GM18502 (cell line): ENCODE measurements around the gene SLC26A11.

Experiments used
- ATAC-seq: cut with Tn5 transposase; IDR thresholded peaks from one replicate; pipeline ENCODE4 v1.9.1; 2021; ENCODE audit warnings: mild to moderate bottlenecking; ENCODE audit not compliant: unreplicated experiment, poor library complexity

The SLC26A11 gene

GRCh38 chr17:80220054-80220735, at the start of gene SLC26A11, which contains the start of gene SGSH:
SLC26A11 (plus strand) TSS chr17:80220427; CDS start chr17:80221561, 1,134 bp downstream.
SGSH (minus strand) TSS chr17:80220333; CDS start chr17:80220313, 20 bp downstream.
- peak; percentile 36 for ATAC-seq

GRCh38 chr17:80171681-80172080, 48.5 kb upstream of the SLC26A11 start:
- ATAC-seq: no peak

- ATAC-seq: no peak
Observed at GRCh38 chr17:80173126-80173525, 47.1 kb upstream of the SLC26A11 start.

GRCh38 chr17:80173916-80174315, 46.3 kb upstream of the SLC26A11 start:
- ATAC-seq: no peak

- ATAC-seq: no peak
Observed at GRCh38 chr17:80176757-80177156, 43.5 kb upstream of the SLC26A11 start.

- no peak for ATAC-seq
Observed at GRCh38 chr17:80177986-80178595, 42.1 kb upstream of the SLC26A11 start.

GRCh38 chr17:80180192-80180591, 40.0 kb upstream of the SLC26A11 start:
- no peak for ATAC-seq

GRCh38 chr17:80181431-80181830, 38.8 kb upstream of the SLC26A11 start:
- ATAC-seq: no peak

GRCh38 chr17:80182118-80182844, 37.9 kb upstream of the SLC26A11 start:
- ATAC-seq: no peak

GRCh38 chr17:80182845-80183223, 37.4 kb upstream of the SLC26A11 start:
- ATAC-seq: no peak

GRCh38 chr17:80183581-80184422, 36.4 kb upstream of the SLC26A11 start:
- no peak for ATAC-seq

GRCh38 chr17:80184423-80184714, 35.9 kb upstream of the SLC26A11 start:
- no peak for ATAC-seq

GRCh38 chr17:80185968-80186367, 34.3 kb upstream of the SLC26A11 start:
- no peak for ATAC-seq

GRCh38 chr17:80187090-80187489, 33.1 kb upstream of the SLC26A11 start:
- no peak for ATAC-seq

GRCh38 chr17:80187515-80187941, 32.7 kb upstream of the SLC26A11 start:
- no peak for ATAC-seq

GRCh38 chr17:80189611-80190010, 30.6 kb upstream of the SLC26A11 start:
- no peak for ATAC-seq

GRCh38 chr17:80190716-80191115, 29.5 kb upstream of the SLC26A11 start:
- no peak for ATAC-seq

- ATAC-seq: no peak
Observed at GRCh38 chr17:80191192-80191591, 29.0 kb upstream of the SLC26A11 start.

- ATAC-seq: no peak
Observed at GRCh38 chr17:80191865-80192661, 28.2 kb upstream of the SLC26A11 start.

- ATAC-seq: no peak
Observed at GRCh38 chr17:80195141-80195540, 25.1 kb upstream of the SLC26A11 start.
